Natural killer cell (primary cell): ENCODE data around the gene GNG7. TPM values are rescaled to one million over a fixed set of nuclear protein-coding genes. Genes with fewer than 3 reads are reported as not detected.
"Not testable (repeated sequence)": the region's sequence is repeated elsewhere in the genome, so short reads cannot be mapped to it uniquely, and the experiment has no call there.

ENCODE experiments used
- ATAC-seq, 3 donors: fragments of 150-1000 bp in 2 of 3; fragments of 200-7000 bp in 1 of 3; cut with Tn5 transposase; 1 replicate in 1 of 3; 2 replicates in 2 of 3; pipeline ENCODE4 v1.10.0; 2021; ENCODE audit warnings: mild to moderate bottlenecking in 2 of 3, moderate library complexity in 2 of 3
- DNase-seq, 2 donors: peaks; one replicate each; pipeline versions ENCODE4 v3.0.0 to v3.0.0-alpha.2; 2013 to 2021; ENCODE audit warnings: mixed read lengths in 1 of 2
- H3K27ac ChIP-seq: one replicate; pipeline ENCODE4 v1.5.1; 2013; ENCODE audit warnings: mild to moderate bottlenecking, low read length
- H3K27me3 ChIP-seq: one replicate; pipeline ENCODE4 v1.6.1; 2013; ENCODE audit warnings: low read length; ENCODE audit not compliant: control insufficient read depth, insufficient read depth
- H3K36me3 ChIP-seq: one replicate; pipeline ENCODE4 v1.6.1; 2013; ENCODE audit warnings: low read length; ENCODE audit not compliant: control insufficient read depth, insufficient read depth
- H3K4me1 ChIP-seq: one replicate; pipeline ENCODE4 v1.6.1; 2013; ENCODE audit warnings: low read length; ENCODE audit not compliant: control insufficient read depth, insufficient read depth
- H3K4me3 ChIP-seq: one replicate; pipeline ENCODE4 v1.5.1; 2013; ENCODE audit warnings: low read length
- H3K9me3 ChIP-seq: one replicate; pipeline ENCODE4 v1.6.1; 2013; ENCODE audit warnings: low read length; ENCODE audit not compliant: control insufficient read depth, insufficient read depth
- H3K27ac Mint-ChIP-seq, 2 donors: one replicate each; pipeline ENCODE4 v1.8.0; 2022; ENCODE audit warnings: mild to moderate bottlenecking in 2 of 2, mixed read lengths in 2 of 2, moderate library complexity in 1 of 2
- H3K27me3 Mint-ChIP-seq, 2 donors: one replicate each; pipeline ENCODE4 v1.8.0; 2022; ENCODE audit warnings: low read depth in 2 of 2, mixed read lengths in 2 of 2
- H3K36me3 Mint-ChIP-seq: one replicate; pipeline ENCODE4 v1.8.0; 2022; ENCODE audit warnings: mixed read lengths
- H3K4me1 Mint-ChIP-seq, 2 donors: one replicate each; pipeline ENCODE4 v1.8.0; 2022; ENCODE audit warnings: mixed read lengths in 2 of 2
- H3K4me3 Mint-ChIP-seq: one replicate; pipeline ENCODE4 v1.8.0; 2022; ENCODE audit warnings: mild to moderate bottlenecking, moderate library complexity, mixed read lengths
- H3K9me3 Mint-ChIP-seq, 2 donors: one replicate each; pipeline ENCODE4 v1.8.0; 2022; ENCODE audit warnings: mixed read lengths in 2 of 2
- CTCF ChIP-seq: fragments of 200-600 bp; IDR thresholded peaks from one replicate; pipeline ENCODE4 v1.8.0; 2022; ENCODE audit warnings: antibody characterized with exemption
- WGBS: methylation state at CpG from one replicate; pipeline ENCODE4 v1.1.7; 2013; ENCODE audit warnings: missing lambda C conversion rate; ENCODE audit not compliant: insufficient coverage; 5-methylcytosine and 5-hydroxymethylcytosine counted together
- intact Hi-C: fragments of 100-400 bp; cut with micrococcal nuclease; formaldehyde crosslinking; loops from one replicate; pipeline ENCODE4 v1.14.2; 2022
- total RNA-seq, 4 donors: library from RNA; stranded (reverse); fragments of 120-200 nt in 1 of 4; gene quantifications; one replicate each; pipeline versions ENCODE4 v1.2.3 to v1.2.4, GENCODE V29; 2013 to 2022

GNG7 gene
- total RNA-seq, 3 donors from 2014 or later (not counting 1 experiment from before 2014, with no cell fraction given) = 0.75 to 4.8 (median 1.5) TPM

GRCh38 chr19:2475018-2475701 lies 227.3 kb downstream of the GNG7 start:
- peak; percentile 44 to 73 for DNase-seq
- peak overlapping the region; percentile 97 for H3K4me3 Mint-ChIP-seq
- WGBS = under 1% methylated on average over 45 of the region's 45 CpGs
- H3K27me3 Mint-ChIP-seq = no peaks in the 10 kb centered on the region
- H3K9me3 Mint-ChIP-seq = no peaks in the 10 kb centered on the region
- TF ChIP-seq CTCF = no peak
- no peaks in the 10 kb centered on the region for H3K27me3 ChIP-seq
- peak overlapping the region; percentile 96 to 98 for H3K27ac Mint-ChIP-seq
- intact Hi-C loops = loop anchor here (2.0 to 5.0 kb wide), 2 partner anchors 77 to 138 kb away; no protein-coding TSS in a partner anchor
- no peaks in the 10 kb centered on the region for H3K9me3 ChIP-seq
- H3K27ac ChIP-seq = peak overlapping the region; percentile 40
- no peaks in the 10 kb centered on the region for H3K36me3 Mint-ChIP-seq
- H3K4me1 Mint-ChIP-seq = peaks cover 27 to 52% of the 10 kb centered on the region in 2 donors
- ATAC-seq = no peak
- H3K4me1 ChIP-seq = peaks cover 48% of the 10 kb centered on the region
- peak overlapping the region; percentile 93 for H3K4me3 ChIP-seq
- H3K36me3 ChIP-seq = peaks cover 3% of the 10 kb centered on the region

- WGBS = 8% methylated on average over 60 of the region's 60 CpGs
- peak overlapping the region; percentile 97 for H3K4me3 Mint-ChIP-seq
- Histone ChIP-seq H3K27ac (no peak overlapping the region), H3K36me3 (peaks cover 3% of the 10 kb centered on the region), H3K4me3 (peak overlapping the region; percentile 93), H3K27me3 (no peaks in the 10 kb centered on the region), H3K9me3 (no peaks in the 10 kb centered on the region), H3K4me1 (peaks cover 41% of the 10 kb centered on the region)
- peaks cover 27 to 50% of the 10 kb centered on the region in 2 donors for H3K4me1 Mint-ChIP-seq
- H3K27ac Mint-ChIP-seq = peak overlapping the region; percentile 96 to 98
- ATAC-seq = peak; percentile 41 to 74 (median 54)
- intact Hi-C loops = loop anchor here (1.0 to 5.0 kb wide), 4 partner anchors 78 to 163 kb away; no protein-coding TSS in a partner anchor
- DNase-seq = peak; percentile 87 to 93
- peak; percentile 96 for TF ChIP-seq CTCF
- H3K9me3 Mint-ChIP-seq = no peaks in the 10 kb centered on the region
- no peaks in the 10 kb centered on the region for H3K27me3 Mint-ChIP-seq
- H3K36me3 Mint-ChIP-seq = no peaks in the 10 kb centered on the region
Observed at GRCh38 chr19:2474232-2475017, 228.1 kb downstream of the GNG7 start.

- H3K9me3 ChIP-seq, H3K4me1 ChIP-seq, H3K4me1 Mint-ChIP-seq, H3K4me3 ChIP-seq, H3K36me3 Mint-ChIP-seq, H3K9me3 Mint-ChIP-seq, H3K27ac ChIP-seq, H3K27me3 ChIP-seq, H3K27me3 Mint-ChIP-seq, H3K36me3 ChIP-seq, H3K27ac Mint-ChIP-seq, DNase-seq, H3K4me3 Mint-ChIP-seq, intact Hi-C loops, ATAC-seq: not testable (repeated sequence)
- 87% methylated on average over 8 of the region's 8 CpGs for WGBS
Observed at GRCh38 chr19:2469915-2470200, 232.6 kb downstream of the GNG7 start.

- no peaks in the 10 kb centered on the region for H3K27me3 ChIP-seq
- no peaks in the 10 kb centered on the region for H3K27me3 Mint-ChIP-seq
- DNase-seq (no peak), ATAC-seq (no peak)
- H3K27ac Mint-ChIP-seq = no peak overlapping the region
- peaks cover 4% of the 10 kb centered on the region for H3K4me1 ChIP-seq
- no peak for TF ChIP-seq CTCF
- no peaks in the 10 kb centered on the region for H3K4me1 Mint-ChIP-seq
- H3K4me3 Mint-ChIP-seq = no peak overlapping the region
- no peak overlapping the region for H3K27ac ChIP-seq
- no peaks in the 10 kb centered on the region for H3K9me3 ChIP-seq
- WGBS = 43% methylated on average over 23 of the region's 23 CpGs
- no peak overlapping the region for H3K4me3 ChIP-seq
- no peaks in the 10 kb centered on the region for H3K36me3 ChIP-seq
- no peaks in the 10 kb centered on the region for H3K36me3 Mint-ChIP-seq
- intact Hi-C loops = no loop called here
- H3K9me3 Mint-ChIP-seq = no peaks in the 10 kb centered on the region
Observed at GRCh38 chr19:2469102-2469914, 233.2 kb downstream of the GNG7 start.
